Activated naive CD8-positive, alpha-beta T cell treated with anti-CD3 and anti-CD28 coated beads, Interleukin-2, amount 50 U/mL, for 16 hours (primary cell): ENCODE measurements around the gene ASPHD2.

Source experiments
- DNase-seq: peaks from one replicate; pipeline ENCODE4 v3.0.0-alpha.2; 2020; ENCODE audit warnings: low read depth, low spot score

Gene ASPHD2

GRCh38 chr22:26445577-26446275, 16.7 kb downstream of the ASPHD2 start:
- no peak for DNase-seq

DNA sequence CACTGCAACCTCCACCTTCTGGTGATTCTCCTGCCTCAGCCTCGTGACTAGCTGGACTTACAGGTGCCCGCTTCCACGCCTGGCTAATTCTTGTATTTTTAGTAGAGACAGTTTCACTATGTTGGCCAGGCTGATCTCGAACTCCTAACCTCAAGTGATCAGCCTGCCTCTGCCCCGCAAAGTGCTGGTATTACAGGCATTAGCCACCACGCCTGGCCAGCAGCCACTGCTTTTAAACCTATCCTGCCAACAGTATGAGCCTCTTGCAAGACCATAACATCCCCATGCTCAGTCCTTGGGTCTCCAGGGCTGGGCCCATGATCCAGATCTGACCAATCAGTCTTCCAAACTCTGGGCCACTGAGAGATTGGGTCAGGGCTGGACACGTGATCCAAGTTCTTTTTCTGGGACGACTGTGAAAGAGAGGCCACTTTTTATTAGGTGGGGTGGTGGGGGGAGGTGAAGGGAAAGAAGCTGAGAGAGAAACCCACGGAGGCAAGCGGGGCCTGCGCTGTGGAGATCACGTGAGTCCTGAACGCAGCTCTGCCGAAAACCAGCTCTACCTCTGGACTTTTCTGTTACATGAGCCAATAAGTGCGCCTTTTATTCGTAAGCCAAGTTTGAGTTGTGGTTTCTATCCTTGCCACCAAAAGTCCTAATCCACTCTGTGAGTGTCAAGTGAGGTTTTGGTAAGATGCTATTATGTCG, 17.9 kb downstream of the ASPHD2 start:
- no peak for DNase-seq

DNA sequence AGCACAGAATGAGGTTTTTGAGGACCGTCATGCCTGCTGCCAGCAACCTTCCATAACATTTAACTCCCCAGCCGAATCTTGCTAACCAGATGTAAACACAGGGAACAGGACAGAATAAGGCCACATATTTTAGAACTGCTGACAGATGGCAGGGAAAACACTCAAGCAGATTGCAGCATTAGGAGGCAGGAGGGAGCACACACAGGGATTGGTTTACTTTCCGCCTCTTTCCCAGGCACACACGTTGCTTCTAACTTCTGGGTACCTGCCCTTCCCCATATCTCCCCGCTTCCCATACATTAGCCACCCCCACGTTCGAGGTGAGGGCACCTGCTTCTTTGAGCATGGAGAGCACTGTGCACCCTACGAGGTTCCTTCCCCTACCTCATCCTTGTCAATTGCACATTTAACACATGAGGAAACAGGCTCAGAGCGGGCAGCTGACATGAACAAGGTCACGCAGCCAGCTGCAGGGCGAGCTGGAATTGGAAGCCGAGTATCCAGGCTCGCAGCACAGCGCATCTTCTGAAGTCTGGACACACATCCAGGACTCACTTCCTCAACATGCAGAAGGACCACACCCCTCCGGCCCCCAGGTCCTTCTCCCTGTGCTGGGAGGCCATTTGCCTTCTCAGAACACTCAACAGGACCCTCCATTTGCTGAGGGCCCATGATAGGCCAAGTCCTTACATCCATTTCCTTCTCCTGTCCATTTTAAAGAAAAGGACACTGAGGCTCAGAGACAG, 18.7 kb downstream of the ASPHD2 start:
- no peak for DNase-seq

- no peak for DNase-seq
These were observed 19.3 kb downstream of the ASPHD2 start for GRCh38 chr22:26448334-26448733.

DNA sequence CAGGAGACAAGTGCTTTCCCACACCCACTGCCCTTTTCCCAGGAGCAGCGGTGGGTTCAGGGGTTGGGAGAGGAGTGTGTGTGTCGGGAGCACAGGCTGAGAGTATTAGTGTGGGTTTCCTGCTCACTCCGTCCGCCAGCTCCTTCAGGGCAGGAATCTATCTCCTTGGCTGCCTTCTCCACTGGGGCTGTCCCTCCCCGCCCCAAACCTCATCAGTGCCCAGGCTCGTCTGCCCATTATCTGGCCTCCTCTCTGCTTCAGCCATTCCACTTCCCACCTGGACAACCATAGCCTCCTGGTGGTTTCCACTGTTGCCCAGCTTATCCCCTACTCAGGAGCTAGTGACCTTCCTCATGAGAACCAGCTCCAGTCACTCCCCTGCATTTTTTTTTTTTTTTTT, 19.9 kb downstream of the ASPHD2 start:
- no peak for DNase-seq

- DNase-seq, result no peak
These were observed 21.6 kb downstream of the ASPHD2 start for GRCh38 chr22:26450453-26451185.

- DNase-seq, result no peak
These were observed 23.4 kb downstream of the ASPHD2 start for GRCh38 chr22:26452236-26453016.

GRCh38 chr22:26453216-26453615, 24.2 kb downstream of the ASPHD2 start:
- DNase-seq, result no peak

- no peak for DNase-seq
These were observed 24.9 kb downstream of the ASPHD2 start for GRCh38 chr22:26453812-26454500.

DNA sequence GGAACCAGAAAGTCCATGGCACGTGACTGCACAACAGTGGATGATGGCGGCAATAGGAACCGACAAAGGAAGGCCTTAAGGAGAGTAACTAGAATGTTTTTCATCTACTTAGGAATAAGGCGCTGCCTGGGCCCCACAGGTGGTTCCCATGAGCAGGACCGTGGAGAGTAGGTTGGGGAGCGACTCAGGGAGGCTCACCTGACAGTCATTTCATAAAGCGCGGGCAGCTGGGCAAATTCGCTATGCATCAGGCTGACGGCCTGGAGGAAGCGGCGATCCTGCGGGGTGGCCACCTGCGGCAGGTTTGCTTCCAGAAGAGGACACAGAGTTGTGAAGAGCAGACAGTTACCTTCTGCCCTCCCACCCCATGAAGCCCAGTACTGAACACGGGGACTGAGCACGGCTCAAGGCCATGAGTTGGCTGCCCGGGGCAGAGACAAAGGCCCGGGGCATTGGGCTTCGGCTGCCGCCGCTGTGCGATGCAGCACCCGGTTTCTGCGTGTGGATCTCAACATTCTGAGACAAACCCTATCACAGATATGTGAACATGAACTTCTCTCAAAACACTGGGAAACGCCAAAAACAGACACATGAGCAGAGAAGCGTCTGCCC, 28.7 kb downstream of the ASPHD2 start:
- no peak for DNase-seq

DNA sequence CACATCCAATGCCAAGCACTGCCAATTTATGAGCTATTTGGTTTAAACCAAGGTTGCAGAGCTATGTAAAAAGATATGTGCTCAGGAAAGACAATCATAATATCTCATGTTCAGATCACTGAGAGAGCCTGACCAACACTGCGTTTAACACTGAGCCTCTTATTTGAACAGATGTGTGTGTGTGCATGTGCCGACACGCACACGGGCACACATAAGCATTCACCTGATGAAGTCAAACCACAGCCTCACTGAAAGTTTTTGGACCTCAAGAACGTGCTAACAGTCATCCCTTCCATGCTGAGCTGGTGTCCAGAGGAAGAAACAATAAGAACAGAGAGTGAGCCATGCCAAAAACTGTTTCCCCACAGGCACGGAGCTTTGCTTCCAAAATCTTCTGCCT, 31.1 kb downstream of the ASPHD2 start:
- no peak for DNase-seq

DNA sequence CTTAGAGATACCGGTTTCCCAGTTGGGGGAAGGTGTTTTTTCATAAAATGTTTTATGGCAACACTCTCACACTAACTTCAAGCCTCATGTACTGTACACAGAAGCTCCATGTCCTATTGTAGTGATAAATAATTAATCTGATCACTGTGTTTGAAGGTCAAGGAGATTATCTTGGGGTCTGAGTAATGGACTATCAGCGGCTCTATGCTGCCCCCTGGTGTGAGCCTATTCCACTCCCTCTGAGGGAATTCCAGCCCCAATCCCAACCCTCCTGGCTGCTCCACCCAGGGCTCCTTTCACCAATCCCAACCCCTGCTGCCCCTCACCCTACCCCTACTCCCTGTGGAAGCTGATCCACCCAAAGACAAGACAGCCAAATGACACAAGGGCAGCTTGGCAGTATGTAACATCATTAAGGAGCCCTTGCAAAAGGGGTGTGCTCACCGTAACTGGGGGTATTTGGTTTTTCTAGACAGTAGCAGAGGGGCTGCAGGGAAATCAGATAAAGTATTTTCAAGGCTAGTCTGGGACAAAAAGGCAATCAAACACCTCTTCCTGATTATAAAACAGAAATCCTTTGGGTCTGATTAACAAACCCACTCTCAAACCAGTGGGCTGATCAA, 32.2 kb downstream of the ASPHD2 start:
- no peak for DNase-seq

DNA sequence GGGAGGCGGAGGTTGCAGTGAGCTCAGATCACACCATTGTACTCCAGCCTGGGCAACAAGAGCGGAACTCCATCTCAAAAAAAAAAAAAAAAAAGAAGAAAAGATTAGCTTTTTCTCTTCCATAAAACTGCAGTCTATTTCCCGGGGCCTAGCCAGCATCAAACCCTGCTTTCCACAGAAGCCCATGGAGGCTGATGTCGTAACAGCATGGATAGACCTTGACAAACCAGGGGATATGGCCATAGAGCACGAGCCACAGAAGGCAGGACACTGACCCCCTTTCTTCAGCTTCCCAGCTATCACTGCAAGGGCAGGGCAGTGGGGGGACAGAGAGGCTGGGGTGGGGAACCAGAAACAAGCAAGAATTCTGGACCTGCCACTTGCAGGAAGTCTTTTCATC, 33.0 kb downstream of the ASPHD2 start:
- DNase-seq, result no peak

DNA sequence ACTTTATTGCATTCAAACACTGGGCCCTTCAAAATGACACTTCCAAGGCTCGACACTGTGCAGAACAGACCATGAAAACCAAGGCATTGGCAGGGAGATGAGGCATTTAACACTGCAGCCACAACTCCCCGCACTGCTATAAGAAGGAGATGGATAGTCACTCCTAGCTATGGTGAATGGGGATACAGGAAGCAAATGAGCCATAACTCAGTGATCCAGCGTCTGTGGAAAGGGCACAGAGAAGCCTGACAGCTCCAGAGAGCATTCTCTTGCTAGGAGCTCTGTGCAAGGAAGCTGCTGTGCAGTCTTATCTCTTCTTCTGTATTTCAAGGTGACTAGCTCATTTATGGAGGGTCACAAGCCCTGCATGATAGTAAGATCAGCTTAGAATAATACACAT, 33.6 kb downstream of the ASPHD2 start:
- DNase-seq, result no peak

DNA sequence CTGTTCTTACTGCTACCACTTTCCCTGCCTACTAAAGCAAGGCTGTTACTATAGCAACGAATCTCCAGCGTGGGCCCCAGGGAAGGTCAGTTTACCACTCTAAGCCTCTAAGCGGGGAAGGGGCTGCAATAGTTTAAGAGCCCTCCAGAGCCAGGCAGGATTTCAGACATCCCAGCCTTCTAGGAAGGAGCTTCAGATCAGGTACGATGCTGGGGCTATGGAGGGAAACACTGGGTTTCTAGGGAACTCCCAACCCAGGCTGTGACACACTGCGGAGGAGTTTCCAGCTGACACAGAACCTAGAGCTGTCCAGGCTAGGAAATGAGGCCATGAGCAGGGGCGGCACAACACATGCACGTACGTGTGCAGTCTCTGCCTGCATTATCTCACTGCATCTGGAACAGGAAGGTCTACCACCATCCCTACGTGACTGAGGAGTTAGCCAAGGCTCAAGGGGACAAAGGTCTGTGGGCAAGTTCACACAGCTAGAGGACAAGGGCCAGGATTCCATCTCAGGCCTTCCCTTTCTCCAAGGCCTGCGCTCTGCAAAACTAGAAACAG, 34.1 kb downstream of the ASPHD2 start:
- DNase-seq, result no peak

DNA sequence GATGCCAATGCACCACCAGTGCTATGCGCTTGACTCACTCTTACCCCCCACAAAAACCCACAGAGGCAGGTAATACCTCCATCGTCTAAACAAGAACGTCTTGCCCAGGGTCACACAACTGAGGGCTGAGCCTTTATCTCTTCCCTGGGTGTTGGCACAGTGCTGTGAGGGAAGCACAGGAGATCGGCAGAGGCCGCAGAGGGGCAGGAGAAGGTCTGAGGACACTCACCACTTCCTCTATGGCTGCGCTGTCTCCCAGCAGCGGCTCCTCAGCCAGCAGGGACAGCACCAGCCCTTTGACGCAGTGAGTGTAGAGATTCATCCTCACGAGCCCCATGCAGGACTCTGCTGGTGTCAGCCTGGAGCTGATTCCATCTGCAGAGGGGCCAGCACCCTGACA, 34.6 kb downstream of the ASPHD2 start:
- no peak for DNase-seq

- DNase-seq, result no peak
These were observed 35.3 kb downstream of the ASPHD2 start for GRCh38 chr22:26464312-26464711.

DNA sequence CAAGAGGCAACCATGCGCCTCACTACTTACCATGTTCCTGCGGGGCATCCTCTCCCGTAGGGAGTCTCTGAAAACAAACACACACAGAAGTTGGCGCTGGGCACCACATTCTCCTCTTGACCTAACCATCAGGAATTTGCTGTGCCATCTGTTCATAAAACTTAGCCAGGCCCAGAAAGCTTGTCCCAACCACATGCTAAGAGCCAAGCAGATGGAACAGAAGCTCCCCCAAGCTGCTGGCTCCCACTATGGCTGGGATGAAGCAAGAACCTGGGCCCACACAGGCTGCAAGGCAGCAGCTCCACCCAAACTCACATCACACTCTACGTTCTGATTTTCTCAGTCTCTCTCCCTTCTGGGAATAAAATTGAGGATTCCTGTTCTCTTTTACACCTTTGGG, 37.1 kb downstream of the ASPHD2 start:
- no peak for DNase-seq

DNA sequence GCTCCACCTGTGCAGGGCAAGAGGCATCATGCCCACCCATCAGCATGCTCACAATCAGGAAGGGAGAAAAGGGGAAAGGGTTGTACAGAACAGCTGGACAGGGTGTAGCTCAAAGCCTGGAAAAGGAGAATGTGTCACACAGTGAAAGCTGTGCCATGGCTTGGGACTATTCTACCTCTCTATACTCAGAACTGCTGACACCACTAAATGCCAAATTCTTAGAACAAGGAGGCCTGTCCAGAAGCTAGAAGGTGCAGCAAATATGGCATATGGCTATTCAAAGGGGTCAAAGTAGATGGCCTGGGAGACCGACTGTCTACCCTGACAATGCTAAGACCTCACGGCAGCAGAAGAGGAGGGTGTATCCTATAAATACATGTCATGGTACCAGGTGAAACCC, 41.7 kb downstream of the ASPHD2 start:
- no peak for DNase-seq
